Keratinocyte (primary cell): ENCODE results near the gene NEUROG1. TPM values are rescaled to one million over a fixed set of nuclear protein-coding genes. Genes with fewer than 3 reads are reported as not detected.

Source experiments
- DNase-seq: peaks from one replicate; pipeline ENCODE4 v3.0.0-alpha.2; 2011; ENCODE audit warnings: low read depth, missing footprints, low spot score
- FAIRE-seq: peaks from 2 replicates; lab custom pipeline; 2011; peaks lifted over from hg19 to GRCh38; lab: Jason Lieb, UNC
- H2AFZ ChIP-seq: 2 replicates; pipeline ENCODE4 v1.6.0; 2012; ENCODE audit warnings: low read length, control low read depth, inconsistent platforms; ENCODE audit not compliant: control insufficient read depth
- H3K27ac ChIP-seq: 2 replicates; pipeline ENCODE4 v1.5.1; 2011; ENCODE audit warnings: low read length; ENCODE audit not compliant: control insufficient read depth, insufficient read depth
- H3K27me3 ChIP-seq: 3 replicates; pipeline ENCODE4 v1.6.0; 2011; ENCODE audit warnings: low read length; ENCODE audit not compliant: control insufficient read depth, insufficient read depth; ENCODE audit errors: extremely low read depth
- H3K36me3 ChIP-seq, 2 experiments: 2 replicates in 1 of 2; 3 replicates in 1 of 2; pipeline ENCODE4 v1.5.1; 2011; ENCODE audit warnings: low read length in 2 of 2, mild to moderate bottlenecking in 1 of 2; ENCODE audit not compliant: control insufficient read depth in 2 of 2, insufficient read depth in 2 of 2; ENCODE audit errors: extremely low read depth in 1 of 2
- H3K4me1 ChIP-seq: 3 replicates; pipeline ENCODE4 v1.5.1; 2011; ENCODE audit warnings: low read length; ENCODE audit not compliant: control insufficient read depth, insufficient read depth; ENCODE audit errors: extremely low read depth
- H3K4me2 ChIP-seq: 3 replicates; pipeline ENCODE4 v1.6.0; 2011; ENCODE audit warnings: low read depth, low read length; ENCODE audit not compliant: control insufficient read depth, insufficient read depth; ENCODE audit errors: extremely low read depth
- H3K4me3 ChIP-seq, 3 experiments: fragments of 200-600 bp in 1 of 3; sonication (generic) in 1 of 3; 2 replicates in 2 of 3; 3 replicates in 1 of 3; pipeline ENCODE4 v1.5.1; 2011 to 2016; ENCODE audit warnings: low read length in 3 of 3, mild to moderate bottlenecking in 3 of 3, control low read depth in 2 of 3, inconsistent platforms in 1 of 3, low read depth in 1 of 3, mixed read lengths in 1 of 3, mixed run types in 1 of 3, moderate library complexity in 1 of 3; ENCODE audit not compliant: control insufficient read depth in 2 of 3, insufficient read depth in 2 of 3; ENCODE audit errors: extremely low read depth in 1 of 3
- H3K79me2 ChIP-seq: 2 replicates; pipeline ENCODE4 v1.6.0; 2012; ENCODE audit warnings: low read length; ENCODE audit not compliant: control insufficient read depth, insufficient read depth
- H3K9ac ChIP-seq: 3 replicates; pipeline ENCODE4 v1.6.0; 2011; ENCODE audit warnings: low read length; ENCODE audit not compliant: control insufficient read depth, insufficient read depth; ENCODE audit errors: extremely low read depth
- H3K9me1 ChIP-seq: 3 replicates; pipeline ENCODE4 v1.6.0; 2011; ENCODE audit warnings: low read length; ENCODE audit not compliant: control insufficient read depth, insufficient read depth; ENCODE audit errors: extremely low read depth
- H3K9me3 ChIP-seq: 2 replicates; pipeline ENCODE4 v1.5.1; 2012; ENCODE audit warnings: low read depth, low read length; ENCODE audit not compliant: control insufficient read depth
- H4K20me1 ChIP-seq: 3 replicates; pipeline ENCODE4 v1.6.0; 2011; ENCODE audit warnings: low read length; ENCODE audit not compliant: control insufficient read depth, insufficient read depth; ENCODE audit errors: extremely low read depth
- CTCF ChIP-seq, 3 experiments: IDR thresholded peaks in 1 of 3; conservative IDR thresholded peaks in 1 of 3; optimal IDR thresholded peaks in 1 of 3; 2 replicates in 2 of 3; 3 replicates in 1 of 3; pipeline versions ENCODE3 to v1.5.1; 2011; ENCODE audit warnings: low read length in 3 of 3, mild to moderate bottlenecking in 3 of 3, moderate library complexity in 2 of 3, control low read depth in 1 of 3, inconsistent platforms in 1 of 3; ENCODE audit not compliant: insufficient read depth in 2 of 3; ENCODE audit errors: extremely low read depth in 1 of 3
- EZH2 ChIP-seq: IDR thresholded peaks from one replicate; pipeline ENCODE4 v1.6.1; 2012; ENCODE audit warnings: inconsistent platforms, mild to moderate bottlenecking, low read length, moderate library complexity
- dilution Hi-C: fragments of 300-500 bp; cut with MboI; formaldehyde crosslinking; loops from one replicate; pipeline ENCODE4 v1.7.0; 2020; ENCODE audit warnings: low sequenced_read_pairs; ENCODE audit not compliant: extremely low pct_ligation_motif_present
- polyA plus RNA-seq, 5 experiments: library from polyadenylated mRNA; depleted of rRNA in 3 of 5; stranded (reverse) in 3 of 5; stranded (forward) in 1 of 5; unstranded in 1 of 5; fragments of >200 nt; gene quantifications; 1 replicate in 1 of 5; 2 replicates in 3 of 5; 3 replicates in 1 of 5; pipeline versions ENCODE4 v1.2.1 to v1.2.3, GENCODE V29; 2011 to 2012; ENCODE audit warnings: missing spikeins in 2 of 5, low read depth in 1 of 5, low replicate concordance in 1 of 5

Gene NEUROG1
- polyA plus RNA-seq, 1 donor (not counting 4 experiments of a cell fraction or from before 2014, with no cell fraction given), result not detected

DNA sequence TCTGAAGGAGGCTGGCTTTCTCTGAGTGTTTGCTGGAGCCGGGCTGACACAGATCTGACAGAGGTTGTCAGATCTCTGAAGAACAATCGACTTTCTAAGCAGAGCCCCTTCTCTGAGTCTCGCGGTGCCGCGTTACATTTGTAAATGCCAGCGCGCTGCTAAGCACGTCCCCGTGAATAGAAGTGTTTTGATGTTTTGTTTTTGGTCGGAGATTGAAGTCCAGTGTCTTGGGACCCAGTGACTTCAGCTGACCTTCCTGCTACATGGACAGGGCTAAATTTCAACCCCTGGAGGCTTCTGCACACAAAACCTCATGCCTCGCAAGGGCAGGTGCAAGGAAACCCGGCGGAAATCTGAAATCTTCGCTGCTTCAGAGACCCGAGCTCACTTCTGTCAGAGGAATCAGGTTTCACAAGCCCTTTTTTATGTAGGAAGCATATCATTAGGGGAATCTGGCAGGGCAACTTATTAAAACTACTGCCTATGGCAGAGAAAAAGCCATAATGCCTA, 27.2 kb downstream of the NEUROG1 start:
- Histone ChIP-seq H3K9ac (no peak overlapping the region), H3K9me1 (no peaks in the 10 kb centered on the region), H4K20me1 (no peaks in the 10 kb centered on the region), H3K4me2 (peak overlapping the region; percentile 82), H3K9me3 (peaks cover 8% of the 10 kb centered on the region), H3K27me3 (no peaks in the 10 kb centered on the region), H3K4me1 (peaks cover 26% of the 10 kb centered on the region), H3K27ac (no peak overlapping the region), H3K4me3 (peak overlapping the region in 2 of 3 experiments; percentile 48 to 60), H2AFZ (peak overlapping the region; percentile 80), H3K79me2 (no peaks in the 10 kb centered on the region), H3K36me3 (no peaks in the 10 kb centered on the region)
- DNase-seq (no peak), FAIRE-seq (peak; percentile 62)
- no peak for TF ChIP-seq CTCF (optimal IDR thresholded peaks at IDR 0.05 in 1 of 3, IDR thresholded peaks at IDR 0.05 in 1 of 3, conservative IDR thresholded peaks at IDR 0.05 in 1 of 3; ENCODE audit: extremely low read depth in 1 of 3, insufficient read depth in 2 of 3, low read length in 3 of 3)
- TF ChIP-seq EZH2, result no peak
- dilution Hi-C loops, result no loop called here

DNA sequence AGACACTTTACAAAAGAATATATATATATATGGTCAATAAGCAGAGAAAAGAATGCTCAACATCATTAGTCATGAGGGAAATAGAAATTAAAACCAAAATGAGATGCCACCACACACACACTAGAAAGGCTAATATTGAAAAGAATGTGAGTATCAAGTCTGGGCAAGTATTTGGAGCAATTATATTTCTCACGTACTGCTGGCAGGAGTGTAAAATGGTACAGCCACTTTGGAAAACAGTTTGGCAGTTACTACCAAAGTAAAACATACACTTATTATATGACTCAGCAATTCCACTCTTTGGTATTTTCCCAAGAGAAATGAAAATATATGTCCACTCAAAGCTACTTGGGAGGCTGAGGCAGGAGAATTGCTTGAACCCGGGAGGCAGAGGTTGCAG, 29.8 kb downstream of the NEUROG1 start:
- Histone ChIP-seq H3K4me3 (no peak overlapping the region), H3K9me3 (peaks cover 8% of the 10 kb centered on the region), H3K9me1 (no peaks in the 10 kb centered on the region), H3K27me3 (no peaks in the 10 kb centered on the region), H3K4me2 (peak overlapping the region; percentile 38), H3K9ac (no peak overlapping the region), H3K4me1 (peaks cover 26% of the 10 kb centered on the region), H3K79me2 (no peaks in the 10 kb centered on the region), H3K27ac (peak overlapping the region; percentile 41), H4K20me1 (no peaks in the 10 kb centered on the region), H3K36me3 (no peaks in the 10 kb centered on the region), H2AFZ (no peak overlapping the region)
- FAIRE-seq (peak; percentile 65), DNase-seq (peak; percentile 71)
- dilution Hi-C loops, result no loop called here
- no peak for TF ChIP-seq CTCF (optimal IDR thresholded peaks at IDR 0.05 in 1 of 3, IDR thresholded peaks at IDR 0.05 in 1 of 3, conservative IDR thresholded peaks at IDR 0.05 in 1 of 3; ENCODE audit: extremely low read depth in 1 of 3, insufficient read depth in 2 of 3, low read length in 3 of 3)
- TF ChIP-seq EZH2, result no peak
